Ramos (cell line): ENCODE measurements around the gene TAAR6.
"Not testable (repeated sequence)": the region's sequence is repeated elsewhere in the genome, so short reads cannot be mapped to it uniquely, and the experiment has no call there.

Experiments
- in situ Hi-C: fragments of 300-500 bp; cut with MboI; formaldehyde crosslinking; loops from one replicate; pipeline ENCODE4 v1.14.3; 2022; ENCODE audit warnings: low sequenced_read_pairs; ENCODE audit not compliant: unreplicated experiment

TAAR6 gene

DNA sequence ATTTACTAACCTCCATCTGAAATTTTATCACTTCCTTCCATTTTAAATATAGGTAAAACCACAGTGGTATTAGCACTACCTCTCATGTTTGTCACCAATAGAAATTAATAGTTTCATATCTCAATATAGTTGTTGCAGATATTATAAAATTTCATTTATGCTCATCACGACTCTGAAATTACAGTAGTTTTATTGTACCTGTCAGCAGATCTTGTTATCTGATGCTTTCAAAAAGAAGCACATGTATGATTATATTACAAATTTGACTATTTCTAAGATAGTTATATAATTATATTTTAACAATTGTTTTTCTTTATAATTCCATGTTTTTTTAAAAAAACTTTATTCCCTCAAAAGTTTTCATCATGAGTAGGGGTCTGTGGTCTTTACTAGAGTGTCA lies 14.6 kb downstream of the TAAR6 start:
- in situ Hi-C loops, result no loop called here

DNA sequence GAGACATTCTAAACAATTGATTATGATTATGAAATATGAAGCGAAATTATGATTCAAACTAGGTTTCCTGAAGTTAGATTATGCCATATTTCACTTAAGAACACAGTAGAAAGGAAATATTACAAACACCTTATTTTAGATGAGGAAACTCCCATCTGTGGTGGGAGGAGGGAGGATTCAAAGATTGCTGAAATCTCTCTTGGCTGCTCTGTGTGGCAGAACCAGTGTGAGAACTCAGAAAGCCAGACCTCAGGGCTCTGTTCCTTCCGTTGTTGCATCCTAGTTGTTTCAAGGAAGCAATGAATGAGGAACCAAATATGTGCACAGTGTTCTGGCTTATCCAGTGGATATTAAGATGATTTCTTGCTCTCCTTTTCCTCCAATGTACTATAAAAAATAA lies 17.3 kb downstream of the TAAR6 start:
- in situ Hi-C loops, result no loop called here

GRCh38 chr6:132589454-132589853 lies 19.3 kb downstream of the TAAR6 start, which contains the start of gene TAAR5:
Gene TAAR5, minus strand, starts transcription at chr6:132589741. Its CDS starts 55 bp downstream, at chr6:132589686.
- in situ Hi-C loops, result no loop called here

DNA sequence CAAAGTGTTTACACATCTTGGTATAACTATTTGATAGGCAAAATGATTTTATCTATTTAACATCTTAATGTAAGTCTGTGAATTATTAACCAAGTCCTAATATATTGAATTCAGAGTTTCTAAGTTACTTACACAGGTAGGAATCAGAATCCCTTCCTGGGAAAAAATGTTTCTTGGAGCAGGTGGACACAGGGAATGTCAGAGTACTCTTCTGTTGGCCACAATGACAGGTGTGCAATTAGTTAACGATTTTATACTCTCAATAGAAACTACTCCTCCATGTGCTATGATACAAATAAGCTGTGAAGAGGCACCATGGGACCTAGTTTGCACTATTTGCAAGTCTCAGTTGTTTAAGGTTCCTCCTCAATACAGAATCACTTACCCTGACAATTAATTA lies 20.2 kb downstream of the TAAR6 start:
- in situ Hi-C loops, result no loop called here

GRCh38 chr6:132592855-132593254 lies 22.7 kb downstream of the TAAR6 start:
- in situ Hi-C loops, result no loop called here

- in situ Hi-C loops, result no loop called here
Observed at GRCh38 chr6:132596201-132596600, 26.1 kb downstream of the TAAR6 start.

GRCh38 chr6:132598473-132598872 lies 28.4 kb downstream of the TAAR6 start:
- in situ Hi-C loops, result no loop called here

DNA sequence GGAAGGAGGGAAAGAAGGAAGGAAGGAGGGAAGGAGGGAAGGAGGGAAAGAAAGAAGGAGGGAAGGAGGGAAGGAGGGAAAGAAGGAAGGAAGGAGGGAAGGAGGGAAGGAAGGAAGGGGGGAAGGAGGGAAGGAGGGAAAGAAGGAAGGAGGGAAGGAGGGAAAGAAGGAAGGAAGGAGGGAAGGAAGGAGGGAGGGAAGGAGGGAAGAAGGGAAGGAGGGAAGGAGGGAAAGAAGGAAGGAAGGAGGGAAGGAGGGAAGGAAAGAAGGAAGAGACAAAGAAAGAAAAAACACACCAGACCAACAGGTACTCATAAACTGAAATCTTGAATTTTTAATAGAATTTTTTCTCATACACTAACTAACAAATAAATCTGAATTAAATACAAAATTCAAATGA lies 30.8 kb downstream of the TAAR6 start:
- in situ Hi-C loops, result not testable (repeated sequence)

- in situ Hi-C loops, result no loop called here
Observed at GRCh38 chr6:132604635-132605152, 34.6 kb downstream of the TAAR6 start.

GRCh38 chr6:132607544-132608233 lies 37.6 kb downstream of the TAAR6 start:
- in situ Hi-C loops, result no loop called here

- in situ Hi-C loops, result no loop called here
Observed at GRCh38 chr6:132611616-132612015, 41.5 kb downstream of the TAAR6 start.

- in situ Hi-C loops, result no loop called here
Observed at GRCh38 chr6:132612449-132613108, 42.5 kb downstream of the TAAR6 start.

GRCh38 chr6:132614554-132614953 lies 44.4 kb downstream of the TAAR6 start:
- in situ Hi-C loops, result no loop called here

GRCh38 chr6:132616677-132617076 lies 46.6 kb downstream of the TAAR6 start:
- in situ Hi-C loops, result no loop called here
